CD4-positive, alpha-beta T cell treated with Interleukin-17A for 4 hours (primary cell): ENCODE measurements around the gene C6orf47.

ENCODE experiments used
- DNase-seq: peaks from one replicate; pipeline ENCODE4 v3.0.0-alpha.2; 2020; ENCODE audit warnings: mixed read lengths

C6orf47 gene

DNA sequence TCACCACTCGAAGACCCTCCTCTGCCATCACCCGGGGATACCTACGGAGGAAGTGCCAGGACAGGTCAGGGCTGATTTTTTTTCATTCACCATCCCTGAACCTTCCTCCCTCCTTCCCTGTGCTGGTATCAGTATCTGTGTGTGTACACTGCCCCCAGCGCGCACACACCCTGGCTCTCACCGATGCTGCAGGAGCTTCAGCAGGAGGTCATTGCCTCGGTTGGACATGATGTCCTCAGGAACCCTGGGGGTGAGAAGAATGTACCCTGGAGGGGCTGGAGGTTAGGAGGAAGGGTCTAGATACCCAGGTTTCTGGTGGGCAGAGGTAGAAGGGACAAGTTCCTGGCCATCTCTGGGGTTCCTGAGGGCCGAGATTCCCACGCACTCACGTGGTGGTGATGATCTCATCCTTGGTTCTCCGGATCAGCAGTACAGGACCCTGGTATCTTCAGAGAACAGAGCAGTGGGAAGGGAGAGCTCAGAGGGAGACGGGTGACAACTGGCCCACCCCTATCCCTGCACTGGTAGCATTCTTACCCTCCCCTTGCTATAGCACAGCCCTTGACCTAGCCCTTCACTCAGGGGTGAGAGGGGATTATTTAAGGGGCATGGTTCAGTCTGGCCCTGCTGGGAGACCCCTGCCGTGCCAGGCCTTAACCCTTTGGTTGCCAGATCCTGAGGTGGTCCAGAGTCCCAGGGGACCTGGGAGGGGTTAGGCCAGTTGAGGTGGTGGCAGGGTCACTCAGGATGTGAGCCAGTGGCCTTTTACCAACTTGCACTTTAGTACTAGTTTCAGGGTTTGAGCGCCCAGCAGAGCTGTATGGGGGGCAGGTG is 27.5 kb upstream of the C6orf47 start:
- DNase-seq: no peak

DNA sequence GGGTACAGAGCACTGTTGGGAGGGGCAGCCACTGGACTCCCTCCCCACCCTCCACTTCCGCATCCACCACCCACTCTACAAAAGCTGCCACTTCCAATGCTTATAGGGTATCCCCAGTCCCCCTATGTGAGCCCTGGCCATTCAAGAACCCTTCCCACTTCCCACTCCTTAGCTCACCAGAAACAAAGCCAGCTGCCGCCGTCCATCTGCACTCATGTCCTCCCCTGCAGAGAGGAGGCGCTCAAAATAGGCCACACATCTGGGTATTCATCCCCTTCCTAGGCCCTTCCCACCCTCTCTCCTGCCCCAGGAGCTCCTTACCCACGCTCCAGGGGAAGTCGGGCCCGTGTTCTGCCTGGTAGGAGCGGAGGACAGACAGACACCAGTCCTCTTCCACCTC is 26.7 kb upstream of the C6orf47 start:
- DNase-seq: no peak

GRCh38 chr6:31686483-31686882 is 25.9 kb upstream of the C6orf47 start:
- DNase-seq: no peak

DNA sequence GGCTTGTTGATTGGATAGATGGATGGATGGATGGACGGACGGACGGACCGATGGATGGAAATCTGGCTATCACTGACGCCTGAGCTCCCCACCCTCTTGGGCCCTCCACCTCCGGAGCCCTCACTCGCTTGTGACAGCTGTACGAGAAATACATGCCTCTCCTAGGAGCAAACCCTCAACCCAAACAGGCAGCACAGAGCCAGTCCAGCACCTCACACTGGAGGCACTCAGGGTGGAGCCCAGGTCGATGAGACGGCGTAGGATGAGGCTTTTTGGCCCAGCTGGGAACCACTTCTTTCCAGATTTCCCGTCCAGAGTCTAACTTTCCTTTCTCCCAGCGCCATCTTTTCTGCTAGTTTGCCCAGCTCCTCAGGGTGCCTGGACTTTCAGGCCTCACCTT is 23.0 kb upstream of the C6orf47 start:
- no peak for DNase-seq

GRCh38 chr6:31681135-31681671 is 20.6 kb upstream of the C6orf47 start:
- DNase-seq: peak; percentile 67

DNA sequence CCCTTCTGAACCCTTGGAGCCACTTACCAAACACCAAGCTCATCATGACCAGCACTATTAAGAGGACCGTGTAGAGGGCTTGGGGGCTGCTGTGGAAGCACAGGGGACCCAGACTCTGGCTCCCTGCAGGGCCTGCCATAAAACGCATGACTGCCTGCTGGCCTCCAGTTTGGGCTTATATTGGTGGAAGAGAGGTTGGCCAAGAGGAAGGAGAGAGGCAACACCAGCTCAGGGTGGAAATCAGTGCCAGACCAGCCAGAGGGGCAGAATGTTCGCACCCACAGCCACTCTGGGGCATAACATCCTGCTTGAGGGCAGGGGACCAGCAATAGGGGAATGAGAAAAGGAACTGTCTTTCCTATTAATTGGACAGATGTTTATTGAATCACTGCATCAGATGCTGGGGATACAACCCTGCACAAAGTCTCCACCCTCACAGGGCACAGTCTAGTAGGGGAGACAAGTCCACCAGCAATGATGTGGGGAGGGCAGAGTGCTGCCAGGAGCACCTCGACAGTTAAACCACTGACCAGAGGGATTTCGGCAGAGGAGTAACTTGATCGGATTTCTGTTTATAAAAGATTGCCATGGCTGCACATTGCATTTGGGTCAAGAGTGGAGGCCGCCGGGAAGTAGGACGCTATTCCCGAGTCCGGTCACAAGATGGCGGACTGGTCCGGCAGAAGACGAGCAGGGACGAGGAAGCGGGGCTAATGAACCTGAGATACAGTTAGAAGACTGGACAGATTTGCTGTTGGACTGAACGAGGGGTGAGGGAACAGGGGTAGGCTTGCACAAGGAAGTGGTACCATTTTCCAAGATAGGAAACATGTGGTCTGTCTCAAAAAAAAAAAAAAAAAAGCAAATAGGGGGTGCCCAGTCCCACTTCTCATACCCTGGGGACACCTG is 19.9 kb upstream of the C6orf47 start, which contains the start of gene LY6G5C:
Gene LY6G5C, minus strand, starts transcription at position 842 of the 909 bp plus-strand sequence. Its CDS starts 694 bp downstream, at position 148.
- peak; percentile 77 for DNase-seq

DNA sequence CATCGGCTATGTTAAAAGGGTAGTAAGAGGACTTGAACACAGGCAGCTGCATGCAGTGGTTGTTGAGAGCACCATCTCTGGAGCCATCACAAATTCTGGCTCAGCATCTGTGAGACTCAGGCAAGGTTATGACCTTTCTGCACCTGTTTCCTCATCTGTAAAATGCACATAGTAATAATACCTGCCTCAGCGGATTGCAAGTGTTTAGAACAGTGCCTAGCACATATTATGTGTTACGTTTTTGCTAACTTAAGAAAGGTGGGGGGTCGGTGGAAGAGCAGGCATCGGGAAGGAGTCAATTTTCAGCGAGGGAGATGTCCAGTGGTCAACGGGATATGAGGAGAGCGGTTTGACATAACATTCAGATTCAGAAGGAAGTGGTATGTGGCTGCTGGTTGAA is 17.4 kb upstream of the C6orf47 start:
- DNase-seq: no peak

DNA sequence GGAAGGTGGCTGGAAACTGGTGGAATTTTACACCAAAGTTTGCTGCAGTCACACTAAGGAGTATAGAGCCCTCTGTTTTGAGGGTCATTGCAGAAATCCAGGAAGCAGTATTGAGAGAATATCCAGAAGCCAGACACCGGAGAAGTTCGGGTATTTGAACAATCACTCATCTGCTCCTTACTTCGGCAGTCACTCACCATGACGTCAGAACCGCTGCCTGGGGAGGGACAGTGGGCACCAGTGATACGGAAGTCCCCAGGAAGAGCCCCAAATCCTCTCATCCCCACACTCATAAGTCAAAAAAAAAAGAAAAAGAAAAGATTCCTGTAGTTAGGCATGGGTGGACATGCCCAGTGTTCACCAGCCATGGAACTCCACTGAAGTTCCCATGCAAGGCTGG is 16.3 kb upstream of the C6orf47 start:
- no peak for DNase-seq

DNA sequence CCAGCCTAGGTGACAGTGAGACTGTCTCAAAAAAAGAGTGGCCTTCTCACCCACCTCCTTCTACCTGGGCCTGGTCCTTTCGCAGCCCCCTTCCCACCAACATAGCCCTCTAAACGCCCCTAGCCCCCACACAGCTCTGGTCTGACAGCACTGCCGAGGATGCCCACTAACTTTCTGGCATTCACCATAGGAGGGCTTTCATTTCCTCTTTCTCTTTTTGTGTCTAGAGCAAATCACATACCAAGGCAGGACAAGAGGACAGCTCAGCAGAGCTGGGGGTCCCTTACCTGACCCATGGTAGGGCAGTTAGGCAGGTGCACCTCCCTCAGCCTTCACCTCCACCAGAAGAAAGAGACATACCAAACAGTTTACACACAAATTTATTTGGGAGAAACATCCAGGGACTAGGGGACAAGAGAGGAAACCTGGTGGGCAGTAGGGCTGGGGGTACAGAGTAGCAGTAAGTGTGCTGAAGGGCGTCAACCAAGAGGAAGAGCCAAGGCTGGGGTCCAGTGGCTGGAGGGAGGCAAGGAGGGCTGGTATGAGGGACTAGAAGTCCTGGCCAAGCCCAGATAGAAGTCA is 15.8 kb upstream of the C6orf47 start:
- DNase-seq: no peak

GRCh38 chr6:31669676-31670075 is 9.1 kb upstream of the C6orf47 start, which contains the start of gene LY6G5B:
TSS of gene LY6G5B (plus strand) at chr6:31669976. CDS start at chr6:31670951, 975 bp downstream.
- no peak for DNase-seq

DNA sequence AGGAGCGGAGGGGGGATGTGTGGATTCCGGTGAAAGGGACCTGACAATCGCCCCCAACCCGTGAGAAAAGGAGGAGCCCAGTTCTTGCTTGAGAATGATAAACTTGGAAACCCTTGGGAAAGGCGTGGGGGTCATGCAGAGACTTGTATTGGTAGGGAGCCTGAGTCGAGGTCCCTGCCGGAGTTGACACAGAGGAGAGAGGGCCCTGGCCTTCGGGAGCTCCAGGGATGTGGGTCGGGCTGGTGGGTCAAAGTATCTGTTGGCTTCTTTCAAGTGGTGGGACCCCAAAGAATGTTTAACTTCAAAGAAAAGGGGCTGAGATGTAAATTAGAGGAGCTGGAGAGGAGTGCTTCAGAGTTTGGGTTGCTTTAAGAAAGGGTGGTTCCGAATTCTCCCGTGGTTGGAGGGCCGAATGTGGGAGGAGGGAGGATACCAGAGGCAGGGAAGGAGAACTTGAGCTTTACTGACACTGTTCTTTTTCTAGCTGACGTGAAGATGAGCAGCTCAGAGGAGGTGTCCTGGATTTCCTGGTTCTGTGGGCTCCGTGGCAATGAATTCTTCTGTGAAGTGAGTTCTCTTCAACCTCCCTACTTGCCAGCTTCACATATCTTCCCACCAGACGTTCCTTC is 5.9 kb upstream of the C6orf47 start:
- no peak for DNase-seq

GRCh38 chr6:31665501-31666336 is 5.1 kb upstream of the C6orf47 start, which contains the start of gene CSNK2B:
TSS of gene CSNK2B (plus strand) at chr6:31666080. CDS start at chr6:31666832, 752 bp downstream.
- peak; percentile 98 for DNase-seq

GRCh38 chr6:31664790-31665500 is 4.4 kb upstream of the C6orf47 start, which contains the start of gene GPANK1:
TSS of gene GPANK1 (minus strand) at chr6:31664997. CDS start at chr6:31664478, 519 bp downstream.
- peak; percentile 93 for DNase-seq

DNA sequence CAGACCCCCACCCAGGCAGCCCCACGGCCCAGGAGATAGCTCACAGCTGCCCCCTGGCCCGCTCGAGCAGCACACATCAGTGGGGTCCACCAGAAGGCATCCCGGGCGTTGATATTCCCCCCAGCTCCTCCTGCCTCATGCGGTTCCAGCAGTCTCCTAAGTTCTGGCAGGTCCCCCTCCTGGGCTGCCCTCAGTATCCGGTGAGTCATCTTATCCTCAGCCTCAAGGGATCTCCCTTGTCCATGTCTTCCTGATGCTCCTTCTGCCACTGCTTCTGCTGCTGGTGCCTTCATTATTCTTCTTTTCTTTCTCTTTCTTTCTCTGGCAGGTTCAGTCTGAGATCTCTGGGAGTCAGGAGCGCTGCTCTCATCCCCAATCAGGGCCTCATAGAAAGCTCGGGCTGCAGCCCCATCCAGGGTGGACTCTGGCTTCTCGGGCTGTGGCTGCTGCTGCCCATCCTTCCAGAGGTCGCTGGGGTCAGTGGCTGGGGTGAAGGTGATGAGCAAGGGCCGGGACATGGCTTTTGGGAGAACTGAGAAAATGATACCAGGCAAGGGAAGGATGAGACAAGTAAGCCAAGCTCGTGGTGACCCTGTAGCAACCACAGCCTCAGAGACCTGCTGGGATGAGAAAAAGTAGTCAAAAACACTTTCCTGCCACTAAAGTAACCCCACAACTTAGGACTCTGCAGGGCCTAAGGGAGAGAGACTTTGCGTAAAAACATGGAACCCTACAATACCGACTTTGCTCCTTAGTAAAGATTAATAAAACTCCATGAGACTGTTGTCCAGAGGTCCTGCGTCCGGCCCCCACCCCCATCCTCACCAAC is 3.6 kb upstream of the C6orf47 start:
- no peak for DNase-seq

DNA sequence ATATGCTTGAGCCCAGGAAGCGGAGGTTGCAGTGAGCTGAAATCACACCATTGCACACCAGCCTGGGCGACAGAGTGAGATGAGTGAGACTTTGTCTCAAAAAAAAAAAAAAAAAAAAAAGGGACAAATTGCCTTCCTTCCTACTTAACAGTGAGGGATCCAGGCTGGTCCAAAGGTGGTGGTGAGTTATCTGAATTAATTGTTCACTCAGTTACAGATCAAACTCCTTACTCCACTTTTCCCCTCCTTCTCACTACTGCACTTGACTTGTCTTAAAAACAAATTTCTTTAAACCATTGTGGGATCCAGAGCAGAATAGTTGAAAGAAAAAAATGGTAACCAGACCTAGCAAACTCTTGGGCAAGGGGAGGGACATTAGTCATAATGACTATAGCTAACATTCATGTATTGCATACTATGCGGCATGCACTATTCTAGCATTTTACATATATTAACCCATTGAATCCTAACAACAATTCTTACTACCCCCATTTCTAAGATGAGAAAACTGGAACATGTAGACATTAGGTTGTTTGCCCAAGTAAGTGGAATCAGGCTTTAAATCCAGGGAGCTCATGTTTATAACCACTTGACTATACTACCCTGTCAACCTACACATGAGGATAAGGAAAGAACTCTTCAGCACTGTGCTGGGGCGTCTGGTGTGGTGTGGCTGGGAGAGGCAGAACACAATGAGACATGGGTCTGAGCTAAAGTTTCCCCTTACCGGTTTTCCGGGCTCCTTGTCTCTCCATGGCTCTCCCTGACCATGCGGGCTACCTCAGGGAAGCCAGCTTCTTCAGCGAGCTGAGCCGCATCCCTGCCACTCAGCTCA is 2.8 kb upstream of the C6orf47 start:
- DNase-seq: no peak

DNA sequence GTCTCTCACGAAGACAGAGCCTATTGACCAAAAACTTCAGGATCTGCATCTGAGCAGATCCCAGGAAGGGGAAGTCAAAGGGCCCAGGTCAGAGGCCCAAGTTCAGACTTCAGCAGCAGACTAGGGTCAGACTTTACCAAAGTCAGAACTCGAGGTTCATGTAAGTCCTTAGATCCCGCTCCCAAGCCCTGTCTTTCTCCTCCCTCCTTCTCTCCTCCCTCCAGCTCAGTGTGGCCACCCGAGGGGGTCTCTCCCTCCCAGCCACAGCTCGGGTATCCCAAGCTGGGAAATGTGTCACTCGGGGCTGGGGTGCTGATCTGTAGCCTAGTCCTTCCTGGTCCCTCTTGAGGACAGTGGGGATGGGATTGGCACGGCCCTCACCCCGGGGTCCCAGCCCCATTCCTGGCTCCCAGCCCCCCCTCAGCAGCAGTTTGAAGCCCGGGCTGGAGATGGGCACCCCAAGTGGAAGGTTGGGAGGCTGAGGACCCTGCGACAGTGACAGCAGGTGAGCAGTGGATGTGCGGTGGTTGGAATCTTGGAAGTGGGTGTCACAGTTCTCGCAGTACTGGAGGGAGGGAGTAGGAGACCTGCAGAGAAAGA is 1.6 kb upstream of the C6orf47 start:
- DNase-seq: no peak

- DNase-seq: no peak
Measured at GRCh38 chr6:31661262-31662123, 915 bp upstream of the C6orf47 start.
